ENCODE results near the gene ZNHIT3.

The ZNHIT3 gene

DNA sequence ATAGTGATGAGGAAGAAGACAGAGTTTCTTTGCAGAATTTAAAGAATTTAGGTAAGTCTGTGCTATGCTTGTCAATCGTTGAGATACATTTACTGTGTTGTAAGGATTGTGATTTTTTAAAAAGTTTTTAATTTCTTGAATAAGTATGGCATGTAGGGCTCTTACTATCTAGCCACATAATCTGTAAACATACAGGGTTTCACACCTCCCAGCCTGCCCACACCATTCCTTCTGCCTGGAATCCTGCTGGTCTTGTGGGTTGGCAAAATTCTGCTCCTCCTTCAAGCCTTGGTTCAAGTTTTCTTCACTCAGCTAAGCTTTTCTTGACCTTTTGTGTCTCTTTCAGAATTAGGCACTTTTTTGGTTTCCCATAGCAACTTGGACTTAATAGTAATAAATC is 7.5 kb downstream of the ZNHIT3 start:
- H3K27me3 ChIP-seq (ENCODE audit: control insufficient read depth, low read length), result no peaks in the 10 kb centered on the region
- peaks cover 83% of the 10 kb centered on the region for H3K36me3 ChIP-seq (ENCODE audit: control insufficient read depth, low read length)
- H3K4me3 ChIP-seq (ENCODE audit: low read length), result no peak overlapping the region
- no peaks in the 10 kb centered on the region for H3K4me1 ChIP-seq (ENCODE audit: control insufficient read depth, low read length)
- no peaks in the 10 kb centered on the region for H4K20me1 ChIP-seq (ENCODE audit: control insufficient read depth, insufficient read depth, low read depth, low read length)
- H3K9me3 ChIP-seq (ENCODE audit: control insufficient read depth, insufficient read depth, low read length), result no peaks in the 10 kb centered on the region
- H3K9me2 ChIP-seq (replicated peaks; ENCODE audit: control insufficient read depth, low read length), result no peaks in the 10 kb centered on the region
- H3K27ac ChIP-seq (ENCODE audit: low read depth, low read length), result no peak overlapping the region
- H3K4me2 ChIP-seq (ENCODE audit: low read length), result no peak overlapping the region
- TF ChIP-seq EZH2phosphoT487 (IDR thresholded peaks at IDR 0.05; ENCODE audit: borderline replicate concordance, low read length) (no peak), CTCF (IDR thresholded peaks at IDR 0.05; ENCODE audit: low read depth, low read length, poor library complexity, severe bottlenecking) (no peak)
- H3F3A ChIP-seq (ENCODE audit: control insufficient read depth, insufficient read depth), result peaks cover 8% of the 10 kb centered on the region; the same call in 1 of the 2 replicates
- peaks cover 34% of the 10 kb centered on the region for H3K79me2 ChIP-seq (ENCODE audit: control insufficient read depth, low read length)

DNA sequence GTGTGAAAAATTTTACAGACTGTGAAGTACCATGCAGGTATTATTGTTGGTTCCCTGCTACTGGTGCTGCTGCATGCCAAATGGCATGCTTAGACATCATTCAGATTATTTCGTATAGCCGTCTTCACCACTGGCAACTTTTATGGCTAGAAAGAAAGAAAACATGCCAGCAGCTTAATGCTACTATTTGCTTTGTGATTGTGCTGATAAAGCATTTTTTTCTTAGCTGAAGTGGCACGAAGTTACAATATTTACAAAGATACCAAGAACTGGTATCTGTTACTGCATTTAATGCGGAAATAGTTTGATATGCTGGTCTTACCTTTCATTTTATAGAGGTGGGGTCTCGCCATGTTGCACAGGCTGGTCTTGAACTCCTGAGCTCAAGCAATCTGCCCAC is 8.2 kb downstream of the ZNHIT3 start:
- peaks cover 82% of the 10 kb centered on the region for H3K36me3 ChIP-seq (ENCODE audit: control insufficient read depth, low read length)
- no peaks in the 10 kb centered on the region for H3K9me3 ChIP-seq (ENCODE audit: control insufficient read depth, insufficient read depth, low read length)
- no peaks in the 10 kb centered on the region for H4K20me1 ChIP-seq (ENCODE audit: control insufficient read depth, insufficient read depth, low read depth, low read length)
- peaks cover 8% of the 10 kb centered on the region; the same call in 1 of the 2 replicates for H3F3A ChIP-seq (ENCODE audit: control insufficient read depth, insufficient read depth)
- no peaks in the 10 kb centered on the region for H3K9me2 ChIP-seq (replicated peaks; ENCODE audit: control insufficient read depth, low read length)
- H3K4me1 ChIP-seq (ENCODE audit: control insufficient read depth, low read length), result no peaks in the 10 kb centered on the region
- peaks cover 27% of the 10 kb centered on the region for H3K79me2 ChIP-seq (ENCODE audit: control insufficient read depth, low read length)
- TF ChIP-seq CTCF (IDR thresholded peaks at IDR 0.05; ENCODE audit: low read depth, low read length, poor library complexity, severe bottlenecking), result no peak
- no peak for TF ChIP-seq EZH2phosphoT487 (IDR thresholded peaks at IDR 0.05; ENCODE audit: borderline replicate concordance, low read length)
- no peak overlapping the region for H3K4me2 ChIP-seq (ENCODE audit: low read length)
- no peaks in the 10 kb centered on the region for H3K27me3 ChIP-seq (ENCODE audit: control insufficient read depth, low read length)
- H3K27ac ChIP-seq (ENCODE audit: low read depth, low read length), result no peak overlapping the region
- no peak overlapping the region for H3K4me3 ChIP-seq (ENCODE audit: low read length)

DNA sequence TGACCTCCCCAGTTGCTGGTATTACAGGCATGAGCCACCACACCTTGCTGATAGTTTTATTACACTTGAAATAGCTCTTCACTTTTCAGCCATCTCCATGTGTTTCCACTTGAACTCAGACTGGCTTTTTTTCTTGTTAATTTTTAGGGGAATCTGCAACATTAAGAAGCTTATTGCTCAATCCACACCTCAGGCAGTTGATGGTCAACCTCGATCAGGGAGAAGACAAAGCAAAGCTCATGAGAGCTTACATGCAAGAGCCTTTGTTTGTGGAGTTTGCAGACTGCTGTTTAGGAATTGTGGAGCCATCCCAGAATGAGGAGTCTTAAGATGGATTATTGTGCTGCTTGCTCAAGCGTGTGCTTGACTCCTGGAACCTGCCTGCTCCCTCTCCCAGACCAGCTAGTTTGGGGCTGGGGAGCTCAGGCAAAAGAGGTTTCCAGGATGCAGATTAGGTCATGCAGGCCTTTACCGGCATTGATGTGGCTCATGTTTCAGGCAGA is 8.6 kb downstream of the ZNHIT3 start:
- H3K36me3 ChIP-seq (ENCODE audit: control insufficient read depth, low read length), result peaks cover 82% of the 10 kb centered on the region
- H3K27ac ChIP-seq (ENCODE audit: low read depth, low read length), result no peak overlapping the region
- no peak for TF ChIP-seq EZH2phosphoT487 (IDR thresholded peaks at IDR 0.05; ENCODE audit: borderline replicate concordance, low read length)
- no peak for TF ChIP-seq CTCF (IDR thresholded peaks at IDR 0.05; ENCODE audit: low read depth, low read length, poor library complexity, severe bottlenecking)

More for the DNA sequence above, 8.6 kb downstream of the ZNHIT3 start:
- H3K4me3 ChIP-seq (ENCODE audit: low read length), result no peak overlapping the region
- no peaks in the 10 kb centered on the region for H4K20me1 ChIP-seq (ENCODE audit: control insufficient read depth, insufficient read depth, low read depth, low read length)
- no peaks in the 10 kb centered on the region for H3K9me3 ChIP-seq (ENCODE audit: control insufficient read depth, insufficient read depth, low read length)
- H3K4me1 ChIP-seq (ENCODE audit: control insufficient read depth, low read length), result no peaks in the 10 kb centered on the region
- H3K9me2 ChIP-seq (replicated peaks; ENCODE audit: control insufficient read depth, low read length), result no peaks in the 10 kb centered on the region
- peaks cover 22% of the 10 kb centered on the region for H3K79me2 ChIP-seq (ENCODE audit: control insufficient read depth, low read length)
- H3K4me2 ChIP-seq (ENCODE audit: low read length), result no peak overlapping the region
- peaks cover 8% of the 10 kb centered on the region; the same call in 1 of the 2 replicates for H3F3A ChIP-seq (ENCODE audit: control insufficient read depth, insufficient read depth)
- no peaks in the 10 kb centered on the region for H3K27me3 ChIP-seq (ENCODE audit: control insufficient read depth, low read length)

All from DOHH2 (cell line).